ENCODE data around the gene RHBDF2. TPM values are rescaled to one million over a fixed set of nuclear protein-coding genes. Genes with fewer than 3 reads are reported as not detected.
"Not testable (repeated sequence)": the region's sequence is repeated elsewhere in the genome, so short reads cannot be mapped to it uniquely, and the experiment has no call there.

RHBDF2 gene
- total RNA-seq, 1 experiment from 2014 or later = 33.0 TPM

GRCh38 chr17:76514355-76514754, 13.1 kb upstream of the RHBDF2 start:
- DNase-seq (ENCODE audit: low spot score); H3K4me3 Mint-ChIP-seq; POLR2A ChIA-PET; H3K9me3 Mint-ChIP-seq; H3K36me3 Mint-ChIP-seq; H3K27ac Mint-ChIP-seq; ATAC-seq; H3K4me1 Mint-ChIP-seq; H3K27me3 Mint-ChIP-seq (ENCODE audit: low read depth): not testable (repeated sequence)
- CTCF ChIA-PET = interaction anchor here (0.6 to 3.9 kb wide), 3 partner anchors 9 to 250 kb away, joined by 3 to 16 read pairs (median 4); no protein-coding TSS in a partner anchor

DNA sequence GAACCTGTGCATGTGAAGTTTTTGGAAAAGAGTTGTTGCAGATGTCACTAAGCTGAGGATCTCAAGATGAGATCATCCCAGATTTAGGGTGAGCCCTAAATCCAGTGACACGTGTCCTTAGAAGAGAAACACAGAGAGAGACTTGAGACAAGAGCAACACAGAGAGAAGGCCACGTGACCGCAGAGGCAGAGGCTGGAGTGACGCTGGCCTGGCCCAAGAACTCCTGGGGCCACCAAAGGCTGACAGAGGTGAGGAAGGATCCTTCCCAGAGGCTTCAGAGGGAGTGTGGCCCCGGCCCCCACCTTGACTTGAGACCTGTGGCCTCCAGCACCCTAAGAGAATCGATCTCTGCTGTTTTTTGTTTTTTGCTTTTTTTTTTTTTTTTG, 12.1 kb upstream of the RHBDF2 start:
- Mint-ChIP-seq H3K9me3 (no peaks in the 10 kb centered on the region), H3K27ac (no peak overlapping the region), H3K4me1 (no peaks in the 10 kb centered on the region), H3K36me3 (no peaks in the 10 kb centered on the region), H3K27me3 (ENCODE audit: low read depth) (peaks cover 6% of the 10 kb centered on the region; the same call in 1 of the 2 replicates), H3K4me3 (no peak overlapping the region)
- ChIA-PET CTCF (interaction anchor here (0.6 to 3.9 kb wide), 5 partner anchors 10 to 158 kb away, joined by 3 to 16 read pairs (median 4); no protein-coding TSS in a partner anchor), POLR2A (no interaction called here)
- no peak for TF ChIP-seq ZNF425 (CRISPR knock-in tag; conservative IDR thresholded peaks at IDR 0.05)
- TF ChIP-seq, protein P1, sequence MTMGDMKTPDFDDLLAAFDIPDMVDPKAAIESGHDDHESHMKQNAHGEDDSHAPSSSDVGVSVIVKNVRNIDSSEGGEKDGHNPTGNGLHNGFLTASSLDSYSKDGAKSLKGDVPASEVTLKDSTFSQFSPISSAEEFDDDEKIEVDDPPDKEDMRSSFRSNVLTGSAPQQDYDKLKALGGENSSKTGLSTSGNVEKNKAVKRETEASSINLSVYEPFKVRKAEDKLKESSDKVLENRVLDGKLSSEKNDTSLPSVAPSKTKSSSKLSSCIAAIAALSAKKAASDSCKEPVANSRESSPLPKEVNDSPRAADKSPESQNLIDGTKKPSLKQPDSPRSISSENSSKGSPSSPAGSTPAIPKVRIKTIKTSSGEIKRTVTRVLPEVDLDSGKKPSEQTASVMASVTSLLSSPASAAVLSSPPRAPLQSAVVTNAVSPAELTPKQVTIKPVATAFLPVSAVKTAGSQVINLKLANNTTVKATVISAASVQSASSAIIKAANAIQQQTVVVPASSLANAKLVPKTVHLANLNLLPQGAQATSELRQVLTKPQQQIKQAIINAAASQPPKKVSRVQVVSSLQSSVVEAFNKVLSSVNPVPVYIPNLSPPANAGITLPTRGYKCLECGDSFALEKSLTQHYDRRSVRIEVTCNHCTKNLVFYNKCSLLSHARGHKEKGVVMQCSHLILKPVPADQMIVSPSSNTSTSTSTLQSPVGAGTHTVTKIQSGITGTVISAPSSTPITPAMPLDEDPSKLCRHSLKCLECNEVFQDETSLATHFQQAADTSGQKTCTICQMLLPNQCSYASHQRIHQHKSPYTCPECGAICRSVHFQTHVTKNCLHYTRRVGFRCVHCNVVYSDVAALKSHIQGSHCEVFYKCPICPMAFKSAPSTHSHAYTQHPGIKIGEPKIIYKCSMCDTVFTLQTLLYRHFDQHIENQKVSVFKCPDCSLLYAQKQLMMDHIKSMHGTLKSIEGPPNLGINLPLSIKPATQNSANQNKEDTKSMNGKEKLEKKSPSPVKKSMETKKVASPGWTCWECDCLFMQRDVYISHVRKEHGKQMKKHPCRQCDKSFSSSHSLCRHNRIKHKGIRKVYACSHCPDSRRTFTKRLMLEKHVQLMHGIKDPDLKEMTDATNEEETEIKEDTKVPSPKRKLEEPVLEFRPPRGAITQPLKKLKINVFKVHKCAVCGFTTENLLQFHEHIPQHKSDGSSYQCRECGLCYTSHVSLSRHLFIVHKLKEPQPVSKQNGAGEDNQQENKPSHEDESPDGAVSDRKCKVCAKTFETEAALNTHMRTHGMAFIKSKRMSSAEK (CRISPR knock-in tag; IDR thresholded peaks at IDR 0.05; ENCODE audit: borderline replicate concordance) = no peak
- DNase-seq (ENCODE audit: low spot score) (no peak), ATAC-seq (no peak)

GRCh38 chr17:76512366-76513305, 11.4 kb upstream of the RHBDF2 start:
- Mint-ChIP-seq H3K27ac (no peak overlapping the region), H3K36me3 (no peaks in the 10 kb centered on the region), H3K9me3 (no peaks in the 10 kb centered on the region), H3K4me1 (no peaks in the 10 kb centered on the region), H3K27me3 (ENCODE audit: low read depth) (peaks cover 12% of the 10 kb centered on the region; the same call in 1 of the 2 replicates), H3K4me3 (no peak overlapping the region)
- no peak for DNase-seq (ENCODE audit: low spot score)
- POLR2A ChIA-PET = no interaction called here
- TF ChIP-seq CBFB (CRISPR knock-in tag; IDR thresholded peaks at IDR 0.05; ENCODE audit: low read depth) (no peak), JUN (CRISPR knock-in tag; IDR thresholded peaks at IDR 0.05) (no peak)
- TF ChIP-seq, protein P2, sequence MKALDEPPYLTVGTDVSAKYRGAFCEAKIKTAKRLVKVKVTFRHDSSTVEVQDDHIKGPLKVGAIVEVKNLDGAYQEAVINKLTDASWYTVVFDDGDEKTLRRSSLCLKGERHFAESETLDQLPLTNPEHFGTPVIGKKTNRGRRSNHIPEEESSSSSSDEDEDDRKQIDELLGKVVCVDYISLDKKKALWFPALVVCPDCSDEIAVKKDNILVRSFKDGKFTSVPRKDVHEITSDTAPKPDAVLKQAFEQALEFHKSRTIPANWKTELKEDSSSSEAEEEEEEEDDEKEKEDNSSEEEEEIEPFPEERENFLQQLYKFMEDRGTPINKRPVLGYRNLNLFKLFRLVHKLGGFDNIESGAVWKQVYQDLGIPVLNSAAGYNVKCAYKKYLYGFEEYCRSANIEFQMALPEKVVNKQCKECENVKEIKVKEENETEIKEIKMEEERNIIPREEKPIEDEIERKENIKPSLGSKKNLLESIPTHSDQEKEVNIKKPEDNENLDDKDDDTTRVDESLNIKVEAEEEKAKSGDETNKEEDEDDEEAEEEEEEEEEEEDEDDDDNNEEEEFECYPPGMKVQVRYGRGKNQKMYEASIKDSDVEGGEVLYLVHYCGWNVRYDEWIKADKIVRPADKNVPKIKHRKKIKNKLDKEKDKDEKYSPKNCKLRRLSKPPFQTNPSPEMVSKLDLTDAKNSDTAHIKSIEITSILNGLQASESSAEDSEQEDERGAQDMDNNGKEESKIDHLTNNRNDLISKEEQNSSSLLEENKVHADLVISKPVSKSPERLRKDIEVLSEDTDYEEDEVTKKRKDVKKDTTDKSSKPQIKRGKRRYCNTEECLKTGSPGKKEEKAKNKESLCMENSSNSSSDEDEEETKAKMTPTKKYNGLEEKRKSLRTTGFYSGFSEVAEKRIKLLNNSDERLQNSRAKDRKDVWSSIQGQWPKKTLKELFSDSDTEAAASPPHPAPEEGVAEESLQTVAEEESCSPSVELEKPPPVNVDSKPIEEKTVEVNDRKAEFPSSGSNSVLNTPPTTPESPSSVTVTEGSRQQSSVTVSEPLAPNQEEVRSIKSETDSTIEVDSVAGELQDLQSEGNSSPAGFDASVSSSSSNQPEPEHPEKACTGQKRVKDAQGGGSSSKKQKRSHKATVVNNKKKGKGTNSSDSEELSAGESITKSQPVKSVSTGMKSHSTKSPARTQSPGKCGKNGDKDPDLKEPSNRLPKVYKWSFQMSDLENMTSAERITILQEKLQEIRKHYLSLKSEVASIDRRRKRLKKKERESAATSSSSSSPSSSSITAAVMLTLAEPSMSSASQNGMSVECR (CRISPR knock-in tag; IDR thresholded peaks at IDR 0.05; ENCODE audit: borderline replicate concordance) = no peak
- ATAC-seq = no peak
- CTCF ChIA-PET = interaction anchor here (1.0 to 3.9 kb wide), 7 partner anchors 10 to 115 kb away, joined by 3 to 16 read pairs (median 4); no protein-coding TSS in a partner anchor

Data from WTC11 (cell line).